Stimulated activated CD4-positive, alpha-beta T cell treated with anti-CD3 and anti-CD28 coated beads, TNF-alpha, amount 100 ng/mL, for 4 hours (primary cell): Measurements from ENCODE around the gene PCCA.
"Not testable (repeated sequence)": the region's sequence is repeated elsewhere in the genome, so short reads cannot be mapped to it uniquely, and the experiment has no call there.

ENCODE experiments used
- DNase-seq, 3 experiments: peaks; one replicate each; pipeline ENCODE4 v3.0.0-alpha.2; 2020; ENCODE audit warnings: low read depth in 3 of 3

Gene PCCA

GRCh38 chr13:100306030-100306429, 217.1 kb downstream of the PCCA start:
- no peak for DNase-seq

- DNase-seq = no peak
Observed at GRCh38 chr13:100306434-100306999, 217.6 kb downstream of the PCCA start.

- no peak for DNase-seq
Observed at GRCh38 chr13:100314132-100314910, 225.4 kb downstream of the PCCA start.

- DNase-seq = no peak
Observed at GRCh38 chr13:100315522-100315921, 226.6 kb downstream of the PCCA start.

GRCh38 chr13:100318473-100318872, 229.6 kb downstream of the PCCA start:
- not testable (repeated sequence) for DNase-seq

- DNase-seq = no peak
Observed at GRCh38 chr13:100323937-100324336, 235.0 kb downstream of the PCCA start.

GRCh38 chr13:100330662-100331061, 241.8 kb downstream of the PCCA start:
- DNase-seq = no peak

- no peak for DNase-seq
Observed at GRCh38 chr13:100333141-100333540, 244.2 kb downstream of the PCCA start.

- DNase-seq = no peak
Observed at GRCh38 chr13:100334214-100334613, 245.3 kb downstream of the PCCA start.

- no peak for DNase-seq
Observed at GRCh38 chr13:100336795-100337516, 248.1 kb downstream of the PCCA start.

- DNase-seq = no peak
Observed at GRCh38 chr13:100338275-100338674, 249.4 kb downstream of the PCCA start.

GRCh38 chr13:100339411-100339940, 250.6 kb downstream of the PCCA start:
- DNase-seq = no peak

GRCh38 chr13:100340865-100341264, 252.0 kb downstream of the PCCA start:
- no peak for DNase-seq

GRCh38 chr13:100341327-100341726, 252.4 kb downstream of the PCCA start:
- no peak for DNase-seq

- no peak for DNase-seq
Observed at GRCh38 chr13:100344544-100344943, 255.7 kb downstream of the PCCA start.

GRCh38 chr13:100347968-100348367, 259.1 kb downstream of the PCCA start:
- no peak for DNase-seq

GRCh38 chr13:100349594-100349993, 260.7 kb downstream of the PCCA start:
- DNase-seq = no peak

- no peak for DNase-seq
Observed at GRCh38 chr13:100350601-100351000, 261.7 kb downstream of the PCCA start.

- no peak for DNase-seq
Observed at GRCh38 chr13:100356426-100356825, 267.5 kb downstream of the PCCA start.

GRCh38 chr13:100356889-100357288, 268.0 kb downstream of the PCCA start:
- DNase-seq = no peak

GRCh38 chr13:100357764-100358163, 268.9 kb downstream of the PCCA start:
- DNase-seq = no peak

GRCh38 chr13:100361504-100361903, 272.6 kb downstream of the PCCA start:
- DNase-seq = no peak

- no peak for DNase-seq
Observed at GRCh38 chr13:100362371-100362770, 273.5 kb downstream of the PCCA start.
